HCT116 (cell line): ENCODE data around the gene TBC1D3I. TPM values are rescaled to one million over a fixed set of nuclear protein-coding genes. Genes with fewer than 3 reads are reported as not detected.
"Not testable (repeated sequence)": the region's sequence is repeated elsewhere in the genome, so short reads cannot be mapped to it uniquely, and the experiment has no call there.

Source experiments
- ATAC-seq: fragments of 200-7000 bp; cut with Tn5 transposase; 2 replicates; pipeline ENCODE4 v1.9.1; 2020; ENCODE audit warnings: mild to moderate bottlenecking, moderate library complexity
- BruUV-seq: library from RNA; stranded (reverse); fragments of 400-500 nt; replicated peaks from 2 replicates; lab custom pipeline; 2021; lab: Mats Ljungman, UMichigan
- CTCF ChIA-PET: fragments of 300-600 bp; sonication (Branson Sonifier 250); formaldehyde crosslinking; loops from one replicate; lab custom pipeline; 2021; ENCODE audit warnings: antibody characterized with exemption; lab: Charles Lee
- POLR2A ChIA-PET: fragments of 300-600, 350-600 bp; sonication (Branson Sonifier 250); formaldehyde crosslinking; loops from one replicate; lab custom pipeline; 2021; ENCODE audit warnings: antibody characterized with exemption; lab: Charles Lee
- RAD21 ChIA-PET, 2 experiments: fragments of 300-600 bp; sonication (Branson Sonifier 250); formaldehyde crosslinking; loops; one replicate each; lab custom pipeline; 2023; ENCODE audit warnings: low total read pairs in 2 of 2; ENCODE audit not compliant: uncharacterized antibody in 2 of 2, unreplicated experiment in 2 of 2, low non-redundant PET in 1 of 2; lab: Charles Lee
- DNase-seq: peaks from one replicate; pipeline ENCODE4 v3.0.0-alpha.2; 2010; ENCODE audit warnings: low read depth, low spot score
- H2AFZ ChIP-seq: fragments of 200-600 bp; shearing (Covaris generic), sonication (generic); 2 replicates; pipeline ENCODE4 v1.6.1; 2017; ENCODE audit warnings: low read depth, mixed run types, mixed read lengths, antibody characterized with exemption, low read length; ENCODE audit not compliant: poor library complexity, severe bottlenecking
- H3K27ac ChIP-seq: 2 replicates; pipeline ENCODE4 v1.5.1; 2012; ENCODE audit warnings: low read depth, low read length
- H3K27me3 ChIP-seq: fragments of 200-600 bp; sonication (generic); 2 replicates; pipeline ENCODE4 v1.6.1; 2016; ENCODE audit warnings: mixed run types, low read length, mixed read lengths; ENCODE audit not compliant: insufficient read depth
- H3K36me3 ChIP-seq, 2 experiments: fragments of 200-500 bp in 1 of 2; fragments of 200-600 bp in 1 of 2; sonication (Bioruptor generic) in 1 of 2; sonication (generic) in 1 of 2; 2 replicates each; pipeline versions ENCODE4 v1.5.1 to v1.6.1; 2014 to 2016; ENCODE audit warnings: low read length in 2 of 2, inconsistent platforms in 1 of 2, mixed read lengths in 1 of 2, mixed run types in 1 of 2; ENCODE audit not compliant: insufficient read depth in 2 of 2, control insufficient read depth in 1 of 2
- H3K4me1 ChIP-seq, 2 experiments: fragments of 200-600 bp in 1 of 2; sonication (generic) in 1 of 2; 2 replicates each; pipeline versions ENCODE4 v1.5.1 to v1.6.1; 2012 to 2017; ENCODE audit warnings: low read length in 2 of 2, inconsistent platforms in 1 of 2, mild to moderate bottlenecking in 1 of 2, mixed read lengths in 1 of 2, mixed run types in 1 of 2, moderate library complexity in 1 of 2; ENCODE audit not compliant: insufficient read depth in 2 of 2, control insufficient read depth in 1 of 2
- H3K4me2 ChIP-seq: fragments of 200-600 bp; sonication (generic); 2 replicates; pipeline ENCODE4 v1.6.1; 2017; ENCODE audit warnings: mixed run types, low read length, mixed read lengths
- H3K4me3 ChIP-seq, 2 experiments: fragments of 200-600 bp in 1 of 2; sonication (generic) in 1 of 2; replicated peaks in 1 of 2; 2 replicates each; pipeline ENCODE4 v1.5.1; 2011 to 2016; ENCODE audit warnings: low read length in 2 of 2, control low read depth in 1 of 2, low read depth in 1 of 2, mild to moderate bottlenecking in 1 of 2, mixed read lengths in 1 of 2, mixed run types in 1 of 2
- H3K79me2 ChIP-seq: fragments of 200-600 bp; sonication (generic); 2 replicates; pipeline ENCODE4 v1.6.1; 2017; ENCODE audit warnings: mild to moderate bottlenecking, mixed run types, low read length, moderate library complexity, mixed read lengths; ENCODE audit not compliant: insufficient read depth
- H3K9ac ChIP-seq: fragments of 200-600 bp; sonication (generic); 2 replicates; pipeline ENCODE4 v1.6.1; 2016; ENCODE audit warnings: low read length, mixed read lengths
- H3K9me2 ChIP-seq: fragments of 200-600 bp; sonication (generic), shearing (Covaris generic); 2 replicates; pipeline ENCODE4 v1.6.1; 2017; ENCODE audit warnings: mixed run types, mild to moderate bottlenecking, moderate library complexity; ENCODE audit not compliant: insufficient read depth
- H3K9me3 ChIP-seq, 2 experiments: fragments of 200-500 bp in 1 of 2; fragments of 200-600 bp in 1 of 2; sonication (Bioruptor generic) in 1 of 2; sonication (generic) in 1 of 2; 2 replicates each; pipeline ENCODE4 v1.6.1; 2014 to 2017; ENCODE audit warnings: low read length in 2 of 2, mixed read lengths in 2 of 2, inconsistent platforms in 1 of 2, low read depth in 1 of 2, mild to moderate bottlenecking in 1 of 2, mixed run types in 1 of 2, moderate library complexity in 1 of 2; ENCODE audit not compliant: control insufficient read depth in 1 of 2, insufficient read depth in 1 of 2
- H4K20me1 ChIP-seq: fragments of 200-600 bp; sonication (generic), shearing (Covaris generic); 2 replicates; pipeline ENCODE4 v1.6.1; 2017; ENCODE audit warnings: mixed run types, mild to moderate bottlenecking, moderate library complexity; ENCODE audit not compliant: insufficient read depth
- JUND ChIP-seq: IDR thresholded peaks from 2 replicates; pipeline ENCODE4 v1.6.1; 2012
- ZNF274 ChIP-seq: fragments of 200-500 bp; sonication (Bioruptor generic); IDR thresholded peaks from 2 replicates; pipeline ENCODE4 v1.6.1; 2014; ENCODE audit warnings: mild to moderate bottlenecking, low read depth, low read length, inconsistent platforms
- intact Hi-C: fragments of 100-400 bp; cut with micrococcal nuclease; formaldehyde crosslinking; loops from 2 replicates; pipeline ENCODE4 v1.10.0; 2022
- total RNA-seq: library from RNA; stranded (reverse); gene quantifications from one replicate; pipeline ENCODE4 v1.2.1, GENCODE V29; 2021; ENCODE audit not compliant: unreplicated experiment
- TF ChIP-seq, protein P1 (sequence below): IDR thresholded peaks from 2 replicates; pipeline ENCODE4 v1.6.1; 2012; ENCODE audit warnings: low read depth

TBC1D3I gene
- total RNA-seq, 1 experiment from 2014 or later, result 0.17 TPM

DNA sequence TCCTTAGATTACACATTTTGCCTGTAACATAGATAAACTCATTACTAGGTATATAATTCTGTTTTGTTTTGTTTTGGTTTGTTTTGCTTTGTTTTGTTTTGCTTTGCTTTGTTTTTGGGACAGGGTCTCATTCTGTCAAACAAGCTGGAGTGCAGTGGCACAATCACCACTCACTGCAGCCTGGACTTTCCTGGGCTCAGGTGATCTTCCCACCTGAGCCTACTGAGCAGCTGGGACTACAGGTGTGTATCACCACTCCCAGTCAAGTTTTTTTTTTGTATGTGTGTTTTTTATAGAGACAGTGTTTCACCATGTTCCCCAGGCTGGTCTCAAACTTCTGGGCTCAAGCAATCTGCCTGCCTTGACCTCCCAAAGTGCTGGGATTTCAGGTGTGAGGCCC, 54.8 kb downstream of the TBC1D3I start (continued):
- TF ChIP-seq, protein P1, sequence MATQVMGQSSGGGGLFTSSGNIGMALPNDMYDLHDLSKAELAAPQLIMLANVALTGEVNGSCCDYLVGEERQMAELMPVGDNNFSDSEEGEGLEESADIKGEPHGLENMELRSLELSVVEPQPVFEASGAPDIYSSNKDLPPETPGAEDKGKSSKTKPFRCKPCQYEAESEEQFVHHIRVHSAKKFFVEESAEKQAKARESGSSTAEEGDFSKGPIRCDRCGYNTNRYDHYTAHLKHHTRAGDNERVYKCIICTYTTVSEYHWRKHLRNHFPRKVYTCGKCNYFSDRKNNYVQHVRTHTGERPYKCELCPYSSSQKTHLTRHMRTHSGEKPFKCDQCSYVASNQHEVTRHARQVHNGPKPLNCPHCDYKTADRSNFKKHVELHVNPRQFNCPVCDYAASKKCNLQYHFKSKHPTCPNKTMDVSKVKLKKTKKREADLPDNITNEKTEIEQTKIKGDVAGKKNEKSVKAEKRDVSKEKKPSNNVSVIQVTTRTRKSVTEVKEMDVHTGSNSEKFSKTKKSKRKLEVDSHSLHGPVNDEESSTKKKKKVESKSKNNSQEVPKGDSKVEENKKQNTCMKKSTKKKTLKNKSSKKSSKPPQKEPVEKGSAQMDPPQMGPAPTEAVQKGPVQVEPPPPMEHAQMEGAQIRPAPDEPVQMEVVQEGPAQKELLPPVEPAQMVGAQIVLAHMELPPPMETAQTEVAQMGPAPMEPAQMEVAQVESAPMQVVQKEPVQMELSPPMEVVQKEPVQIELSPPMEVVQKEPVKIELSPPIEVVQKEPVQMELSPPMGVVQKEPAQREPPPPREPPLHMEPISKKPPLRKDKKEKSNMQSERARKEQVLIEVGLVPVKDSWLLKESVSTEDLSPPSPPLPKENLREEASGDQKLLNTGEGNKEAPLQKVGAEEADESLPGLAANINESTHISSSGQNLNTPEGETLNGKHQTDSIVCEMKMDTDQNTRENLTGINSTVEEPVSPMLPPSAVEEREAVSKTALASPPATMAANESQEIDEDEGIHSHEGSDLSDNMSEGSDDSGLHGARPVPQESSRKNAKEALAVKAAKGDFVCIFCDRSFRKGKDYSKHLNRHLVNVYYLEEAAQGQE, result no peak
- TF ChIP-seq ZNF274 (no peak), JUND (no peak)

DNA sequence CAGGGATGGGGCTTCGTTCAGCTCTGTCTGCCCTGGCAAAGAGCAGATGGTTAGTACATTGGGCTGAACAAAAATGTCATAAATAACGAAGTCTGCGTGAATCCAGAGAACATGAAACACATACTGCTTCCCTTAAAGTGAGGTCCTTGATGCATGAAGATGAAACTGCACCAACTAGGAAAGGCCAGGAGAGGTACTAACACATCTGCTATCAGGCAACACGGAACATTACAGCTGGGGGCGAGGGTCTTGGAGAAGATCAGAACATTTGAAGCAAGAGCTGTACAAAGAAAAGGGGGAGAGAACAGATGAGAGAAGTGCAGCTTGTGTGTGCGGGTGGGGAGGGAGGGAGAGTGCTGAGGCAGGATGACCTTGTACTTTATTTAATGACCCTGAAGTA, 57.0 kb downstream of the TBC1D3I start:
- H3K9ac ChIP-seq, BruUV-seq, H3K9me2 ChIP-seq, H3K4me3 ChIP-seq, H3K36me3 ChIP-seq, H3K27ac ChIP-seq, RAD21 ChIA-PET, ATAC-seq, DNase-seq, H3K4me1 ChIP-seq, H3K4me2 ChIP-seq, intact Hi-C loops, H4K20me1 ChIP-seq, H2AFZ ChIP-seq, H3K79me2 ChIP-seq, CTCF ChIA-PET, POLR2A ChIA-PET, H3K9me3 ChIP-seq: not testable (repeated sequence)
- peaks cover 17% of the 10 kb centered on the region; the same call in 1 of the 2 replicates for H3K27me3 ChIP-seq

DNA sequence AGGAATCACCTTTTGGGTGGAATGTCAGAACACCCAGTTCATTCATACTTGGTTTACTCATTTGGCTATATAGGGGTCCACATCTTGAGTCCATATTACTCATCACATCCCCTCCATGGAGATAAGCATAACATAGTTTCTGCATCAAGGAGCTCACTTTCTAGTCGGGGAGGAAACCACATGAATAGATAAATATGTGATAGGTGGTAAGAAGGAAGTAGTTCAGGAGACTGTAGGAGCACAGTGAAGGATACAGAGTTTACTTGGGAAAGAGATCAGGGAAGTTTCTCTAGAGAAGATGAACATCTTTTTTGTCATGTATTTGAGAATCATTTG, 57.9 kb downstream of the TBC1D3I start:
- ATAC-seq, result not testable (repeated sequence)

More for the DNA sequence above, 57.9 kb downstream of the TBC1D3I start:
- CTCF ChIA-PET, H3K9ac ChIP-seq, H3K79me2 ChIP-seq, H4K20me1 ChIP-seq, H3K4me2 ChIP-seq, H3K36me3 ChIP-seq, DNase-seq, intact Hi-C loops, H3K27ac ChIP-seq, H3K9me3 ChIP-seq, RAD21 ChIA-PET, H2AFZ ChIP-seq, H3K4me3 ChIP-seq, POLR2A ChIA-PET, BruUV-seq, H3K9me2 ChIP-seq, H3K4me1 ChIP-seq: not testable (repeated sequence)
- H3K27me3 ChIP-seq, result 0 out of 2 replicates have a peak, but pooled peaks cover 10% of the 10 kb centered on the region
